Measurements from ENCODE around the gene PSMD8. TPM values are rescaled to one million over a fixed set of nuclear protein-coding genes. Genes with fewer than 3 reads are reported as not detected.
A peak's percentile ranks its signal among the peaks of the same experiment; 100 is the strongest.
"Not testable (repeated sequence)": the region's sequence is repeated elsewhere in the genome, so short reads cannot be mapped to it uniquely, and the experiment has no call there.

Gene PSMD8
- total RNA-seq, 1 donor from 2014 or later, result 159 TPM

GRCh38 chr19:38335949-38336637 lies 38.3 kb upstream of the PSMD8 start:
- no peaks in the 10 kb centered on the region for H3K9me3 Mint-ChIP-seq
- TF ChIP-seq CTCF (conservative IDR thresholded peaks at IDR 0.05), result no peak
- H3K36me3 Mint-ChIP-seq, result peaks cover 3% of the 10 kb centered on the region
- peak overlapping the region; percentile 100 for H3K27ac Mint-ChIP-seq
- no peaks in the 10 kb centered on the region for H3K27me3 Mint-ChIP-seq
- H3K4me1 Mint-ChIP-seq (ENCODE audit: unreplicated experiment), result peaks cover 11% of the 10 kb centered on the region
- H3K4me3 Mint-ChIP-seq, result peak overlapping the region; percentile 98
- peak; percentile 93 for DNase-seq (ENCODE audit: extremely low spot score, unreplicated experiment)

GRCh38 chr19:38336638-38337359 lies 37.6 kb upstream of the PSMD8 start:
- DNase-seq (ENCODE audit: extremely low spot score, unreplicated experiment), result peak; percentile 95
- Mint-ChIP-seq H3K4me1 (ENCODE audit: unreplicated experiment) (peaks cover 11% of the 10 kb centered on the region), H3K36me3 (peaks cover 3% of the 10 kb centered on the region), H3K9me3 (no peaks in the 10 kb centered on the region), H3K27ac (peak overlapping the region; percentile 100), H3K27me3 (no peaks in the 10 kb centered on the region), H3K4me3 (peak overlapping the region; percentile 98)
- no peak for TF ChIP-seq CTCF (conservative IDR thresholded peaks at IDR 0.05)

GRCh38 chr19:38337360-38337653 lies 37.1 kb upstream of the PSMD8 start:
- no peak for TF ChIP-seq CTCF (conservative IDR thresholded peaks at IDR 0.05)
- Mint-ChIP-seq H3K4me1 (ENCODE audit: unreplicated experiment) (peaks cover 11% of the 10 kb centered on the region), H3K4me3 (peak overlapping the region; percentile 98), H3K9me3 (no peaks in the 10 kb centered on the region), H3K27me3 (no peaks in the 10 kb centered on the region), H3K27ac (peak overlapping the region; percentile 100), H3K36me3 (peaks cover 3% of the 10 kb centered on the region)
- DNase-seq (ENCODE audit: extremely low spot score, unreplicated experiment), result no peak

GRCh38 chr19:38339011-38339410 lies 35.4 kb upstream of the PSMD8 start:
- H3K27me3 Mint-ChIP-seq; H3K36me3 Mint-ChIP-seq; H3K9me3 Mint-ChIP-seq; DNase-seq (ENCODE audit: extremely low spot score, unreplicated experiment): not testable (repeated sequence)
- Mint-ChIP-seq H3K4me1 (ENCODE audit: unreplicated experiment) (peaks cover 11% of the 10 kb centered on the region), H3K4me3 (peak overlapping the region; percentile 81), H3K27ac (peak overlapping the region; percentile 89)

- Mint-ChIP-seq H3K4me1 (ENCODE audit: unreplicated experiment) (peaks cover 11% of the 10 kb centered on the region), H3K36me3 (peaks cover 3% of the 10 kb centered on the region), H3K27ac (no peak overlapping the region), H3K9me3 (no peaks in the 10 kb centered on the region), H3K27me3 (no peaks in the 10 kb centered on the region), H3K4me3 (no peak overlapping the region)
- no peak for DNase-seq (ENCODE audit: extremely low spot score, unreplicated experiment)
- no peak for TF ChIP-seq CTCF (conservative IDR thresholded peaks at IDR 0.05)
Observed at GRCh38 chr19:38340927-38341326, 33.4 kb upstream of the PSMD8 start.

GRCh38 chr19:38346837-38347236 lies 27.5 kb upstream of the PSMD8 start:
- TF ChIP-seq CTCF (conservative IDR thresholded peaks at IDR 0.05), result no peak
- H3K9me3 Mint-ChIP-seq, result no peaks in the 10 kb centered on the region
- no peak overlapping the region for H3K4me3 Mint-ChIP-seq
- no peaks in the 10 kb centered on the region for H3K4me1 Mint-ChIP-seq (ENCODE audit: unreplicated experiment)
- H3K27me3 Mint-ChIP-seq, result no peaks in the 10 kb centered on the region
- no peaks in the 10 kb centered on the region for H3K36me3 Mint-ChIP-seq
- no peak for DNase-seq (ENCODE audit: extremely low spot score, unreplicated experiment)
- no peak overlapping the region for H3K27ac Mint-ChIP-seq

Measured in type B pancreatic cell (in vitro differentiated cells).